Skeletal muscle satellite cell (primary cell): ENCODE results near the gene NHSL2.

Source experiments
- H3K27me3 ChIP-seq: 2 replicates; pipeline ENCODE4 v1.7.0; 2013; ENCODE audit warnings: low read length; ENCODE audit not compliant: control insufficient read depth, insufficient read depth
- H3K36me3 ChIP-seq: 2 replicates; pipeline ENCODE4 v1.7.0; 2013; ENCODE audit warnings: mild to moderate bottlenecking, control low read depth, low read length; ENCODE audit not compliant: insufficient read depth
- H3K4me1 ChIP-seq: 2 replicates; pipeline ENCODE4 v1.7.0; 2013; ENCODE audit warnings: low read length; ENCODE audit not compliant: control insufficient read depth, insufficient read depth
- H3K4me2 ChIP-seq: 2 replicates; pipeline ENCODE4 v1.7.0; 2013; ENCODE audit warnings: mild to moderate bottlenecking, low read length
- H3K4me3 ChIP-seq: 2 replicates; pipeline ENCODE4 v1.7.0; 2013; ENCODE audit warnings: low read length
- H3K9ac ChIP-seq: 2 replicates; pipeline ENCODE4 v1.7.0; 2013; ENCODE audit warnings: mild to moderate bottlenecking, low read depth, low read length, moderate library complexity
- H3K9me3 ChIP-seq: replicated peaks from 2 replicates; pipeline ENCODE4 v1.7.0; 2013; ENCODE audit warnings: mild to moderate bottlenecking, control low read depth, low read length

The NHSL2 gene

GRCh38 chrX:71927040-71927439, 16.4 kb downstream of the NHSL2 start:
- Histone ChIP-seq H3K27me3 (peaks cover 13% of the 10 kb centered on the region), H3K36me3 (no peaks in the 10 kb centered on the region), H3K4me3 (no peak overlapping the region), H3K9me3 (no peaks in the 10 kb centered on the region), H3K4me2 (no peak overlapping the region), H3K9ac (no peak overlapping the region), H3K4me1 (peaks cover 7% of the 10 kb centered on the region)

- H3K4me2 ChIP-seq = no peak overlapping the region
- H3K4me3 ChIP-seq = no peak overlapping the region
- no peaks in the 10 kb centered on the region for H3K36me3 ChIP-seq
- peaks cover 7% of the 10 kb centered on the region for H3K4me1 ChIP-seq
- H3K9ac ChIP-seq = no peak overlapping the region
- no peaks in the 10 kb centered on the region for H3K9me3 ChIP-seq
- H3K27me3 ChIP-seq = peaks cover 25% of the 10 kb centered on the region
Measured at GRCh38 chrX:71928856-71929255, 18.2 kb downstream of the NHSL2 start.

GRCh38 chrX:71930298-71930697, 19.7 kb downstream of the NHSL2 start:
- no peak overlapping the region for H3K4me3 ChIP-seq
- no peaks in the 10 kb centered on the region for H3K36me3 ChIP-seq
- no peaks in the 10 kb centered on the region for H3K9me3 ChIP-seq
- no peak overlapping the region for H3K4me2 ChIP-seq
- H3K4me1 ChIP-seq = peaks cover 3% of the 10 kb centered on the region
- peaks cover 35% of the 10 kb centered on the region for H3K27me3 ChIP-seq
- no peak overlapping the region for H3K9ac ChIP-seq

GRCh38 chrX:71935476-71935875, 24.8 kb downstream of the NHSL2 start:
- no peak overlapping the region for H3K9ac ChIP-seq
- no peak overlapping the region for H3K4me2 ChIP-seq
- no peaks in the 10 kb centered on the region for H3K36me3 ChIP-seq
- peaks cover 70% of the 10 kb centered on the region for H3K27me3 ChIP-seq
- H3K4me3 ChIP-seq = no peak overlapping the region
- H3K4me1 ChIP-seq = no peaks in the 10 kb centered on the region
- H3K9me3 ChIP-seq = no peaks in the 10 kb centered on the region

- no peaks in the 10 kb centered on the region for H3K4me1 ChIP-seq
- peaks cover 72% of the 10 kb centered on the region for H3K27me3 ChIP-seq
- H3K36me3 ChIP-seq = no peaks in the 10 kb centered on the region
- H3K9me3 ChIP-seq = no peaks in the 10 kb centered on the region
- no peak overlapping the region for H3K4me3 ChIP-seq
- H3K9ac ChIP-seq = no peak overlapping the region
- H3K4me2 ChIP-seq = no peak overlapping the region
Measured at GRCh38 chrX:71936632-71937031, 26.0 kb downstream of the NHSL2 start.

- Histone ChIP-seq H3K4me1 (no peaks in the 10 kb centered on the region), H3K4me3 (no peak overlapping the region), H3K36me3 (no peaks in the 10 kb centered on the region), H3K9me3 (no peaks in the 10 kb centered on the region), H3K4me2 (no peak overlapping the region), H3K27me3 (peaks cover 69% of the 10 kb centered on the region), H3K9ac (no peak overlapping the region)
Measured at GRCh38 chrX:71938371-71938770, 27.7 kb downstream of the NHSL2 start.

GRCh38 chrX:71941145-71941544, 30.5 kb downstream of the NHSL2 start:
- no peak overlapping the region for H3K4me3 ChIP-seq
- H3K36me3 ChIP-seq = no peaks in the 10 kb centered on the region
- H3K27me3 ChIP-seq = peaks cover 69% of the 10 kb centered on the region
- H3K4me1 ChIP-seq = no peaks in the 10 kb centered on the region
- no peak overlapping the region for H3K9ac ChIP-seq
- H3K4me2 ChIP-seq = no peak overlapping the region
- H3K9me3 ChIP-seq = no peaks in the 10 kb centered on the region

- no peak overlapping the region for H3K9ac ChIP-seq
- H3K36me3 ChIP-seq = no peaks in the 10 kb centered on the region
- H3K4me2 ChIP-seq = no peak overlapping the region
- H3K9me3 ChIP-seq = no peaks in the 10 kb centered on the region
- no peaks in the 10 kb centered on the region for H3K4me1 ChIP-seq
- H3K4me3 ChIP-seq = no peak overlapping the region
- peaks cover 75% of the 10 kb centered on the region for H3K27me3 ChIP-seq
Measured at GRCh38 chrX:71941776-71942175, 31.1 kb downstream of the NHSL2 start.

- H3K36me3 ChIP-seq = no peaks in the 10 kb centered on the region
- H3K4me3 ChIP-seq = no peak overlapping the region
- H3K9me3 ChIP-seq = no peaks in the 10 kb centered on the region
- peaks cover 72% of the 10 kb centered on the region for H3K27me3 ChIP-seq
- H3K9ac ChIP-seq = no peak overlapping the region
- H3K4me1 ChIP-seq = no peaks in the 10 kb centered on the region
- H3K4me2 ChIP-seq = no peak overlapping the region
Measured at GRCh38 chrX:71944369-71944768, 33.7 kb downstream of the NHSL2 start.

- Histone ChIP-seq H3K4me1 (no peaks in the 10 kb centered on the region), H3K4me2 (no peak overlapping the region), H3K9ac (no peak overlapping the region), H3K27me3 (peaks cover 71% of the 10 kb centered on the region), H3K9me3 (no peaks in the 10 kb centered on the region), H3K4me3 (no peak overlapping the region), H3K36me3 (no peaks in the 10 kb centered on the region)
Measured at GRCh38 chrX:71945237-71945805, 34.7 kb downstream of the NHSL2 start.

- Histone ChIP-seq H3K36me3 (no peaks in the 10 kb centered on the region), H3K9me3 (no peaks in the 10 kb centered on the region), H3K27me3 (peaks cover 77% of the 10 kb centered on the region), H3K4me2 (no peak overlapping the region), H3K4me3 (no peak overlapping the region), H3K9ac (no peak overlapping the region), H3K4me1 (no peaks in the 10 kb centered on the region)
Measured at GRCh38 chrX:71949363-71949762, 38.7 kb downstream of the NHSL2 start.

- H3K9ac ChIP-seq = no peak overlapping the region
- H3K9me3 ChIP-seq = no peaks in the 10 kb centered on the region
- H3K4me3 ChIP-seq = no peak overlapping the region
- H3K4me2 ChIP-seq = no peak overlapping the region
- H3K27me3 ChIP-seq = peaks cover 77% of the 10 kb centered on the region
- H3K36me3 ChIP-seq = no peaks in the 10 kb centered on the region
- no peaks in the 10 kb centered on the region for H3K4me1 ChIP-seq
Measured at GRCh38 chrX:71949844-71950445, 39.3 kb downstream of the NHSL2 start.
